ENCODE data around the gene PFKL. TPM values are rescaled to one million over a fixed set of nuclear protein-coding genes. Genes with fewer than 3 reads are reported as not detected.

Gene PFKL
- total RNA-seq, 1 experiment from 2014 or later, result 70.6 TPM

GRCh38 chr21:44310628-44311507 lies 11.0 kb downstream of the PFKL start:
- DNase-seq (ENCODE audit: low read depth), result no peak

GRCh38 chr21:44312089-44312488 lies 12.2 kb downstream of the PFKL start:
- DNase-seq (ENCODE audit: low read depth), result no peak

GRCh38 chr21:44312716-44313115 lies 12.9 kb downstream of the PFKL start:
- DNase-seq (ENCODE audit: low read depth), result no peak

- no peak for DNase-seq (ENCODE audit: low read depth)
Observed at GRCh38 chr21:44313451-44313850, 13.6 kb downstream of the PFKL start.

- DNase-seq (ENCODE audit: low read depth), result no peak
Observed at GRCh38 chr21:44314128-44314527, 14.3 kb downstream of the PFKL start.

GRCh38 chr21:44314561-44314960 lies 14.7 kb downstream of the PFKL start:
- no peak for DNase-seq (ENCODE audit: low read depth)

GRCh38 chr21:44315691-44316203 lies 15.9 kb downstream of the PFKL start:
- no peak for DNase-seq (ENCODE audit: low read depth)

- DNase-seq (ENCODE audit: low read depth), result no peak
Observed at GRCh38 chr21:44316277-44316900, 16.5 kb downstream of the PFKL start.

GRCh38 chr21:44317241-44317782 lies 17.5 kb downstream of the PFKL start:
- no peak for DNase-seq (ENCODE audit: low read depth)

- no peak for DNase-seq (ENCODE audit: low read depth)
Observed at GRCh38 chr21:44317871-44318270, 18.0 kb downstream of the PFKL start.

- no peak for DNase-seq (ENCODE audit: low read depth)
Observed at GRCh38 chr21:44318489-44319285, 18.8 kb downstream of the PFKL start.

GRCh38 chr21:44319407-44320065 lies 19.7 kb downstream of the PFKL start:
- no peak for DNase-seq (ENCODE audit: low read depth)

- DNase-seq (ENCODE audit: low read depth), result no peak
Observed at GRCh38 chr21:44320847-44321246, 21.0 kb downstream of the PFKL start.

- DNase-seq (ENCODE audit: low read depth), result no peak
Observed at GRCh38 chr21:44321846-44322450, 22.1 kb downstream of the PFKL start.

- no peak for DNase-seq (ENCODE audit: low read depth)
Observed at GRCh38 chr21:44322621-44323325, 22.9 kb downstream of the PFKL start.

GRCh38 chr21:44323591-44323990 lies 23.7 kb downstream of the PFKL start:
- DNase-seq (ENCODE audit: low read depth), result no peak

GRCh38 chr21:44324106-44324853 lies 24.4 kb downstream of the PFKL start:
- DNase-seq (ENCODE audit: low read depth), result no peak

- DNase-seq (ENCODE audit: low read depth), result no peak
Observed at GRCh38 chr21:44324854-44325107, 24.9 kb downstream of the PFKL start.
